Activated CD8-positive, alpha-beta memory T cell treated with anti-CD3 and anti-CD28 coated beads, Interleukin-2, amount 10 ng/mL, durations not matched to agents 7 days and 5 days (primary cell): ENCODE measurements around the gene CLPTM1L. TPM values are rescaled to one million over a fixed set of nuclear protein-coding genes. Genes with fewer than 3 reads are reported as not detected.
A peak's percentile ranks its signal among the peaks of the same experiment; 100 is the strongest.
"Not testable (repeated sequence)": the region's sequence is repeated elsewhere in the genome, so short reads cannot be mapped to it uniquely, and the experiment has no call there.

ENCODE experiments used
- ATAC-seq: fragments of 150-1000 bp; cut with Tn5 transposase; one replicate; pipeline ENCODE4 v1.10.0; 2021; ENCODE audit warnings: moderate library complexity
- CTCF ChIA-PET: fragments of 350-600 bp; sonication (Branson Sonifier 250); formaldehyde crosslinking; loops from one replicate; lab custom pipeline; 2021; ENCODE audit warnings: antibody characterized with exemption; lab: Charles Lee
- DNase-seq: peaks from one replicate; pipeline ENCODE4 v3.0.0-alpha.2; 2020
- H3K27ac Mint-ChIP-seq: one replicate; pipeline ENCODE4 v1.8.0; 2021; ENCODE audit warnings: mild to moderate bottlenecking, mixed read lengths
- H3K27me3 Mint-ChIP-seq: one replicate; pipeline ENCODE4 v1.8.0; 2021; ENCODE audit warnings: mixed read lengths
- H3K36me3 Mint-ChIP-seq: one replicate; pipeline ENCODE4 v1.8.0; 2021; ENCODE audit warnings: mild to moderate bottlenecking, mixed read lengths
- H3K4me1 Mint-ChIP-seq: one replicate; pipeline ENCODE4 v1.8.0; 2021; ENCODE audit warnings: mixed read lengths
- H3K4me3 Mint-ChIP-seq: one replicate; pipeline ENCODE4 v1.8.0; 2021; ENCODE audit warnings: mild to moderate bottlenecking, moderate library complexity, mixed read lengths
- H3K9me3 Mint-ChIP-seq: one replicate; pipeline ENCODE4 v1.8.0; 2022; ENCODE audit warnings: low read depth, mixed read lengths
- total RNA-seq, 2 experiments: library from RNA; stranded (reverse); gene quantifications; one replicate each; pipeline ENCODE4 v1.2.3, GENCODE V29; 2021

The CLPTM1L gene
- total RNA-seq, 2 experiments from 2014 or later = 107 to 115 TPM

DNA sequence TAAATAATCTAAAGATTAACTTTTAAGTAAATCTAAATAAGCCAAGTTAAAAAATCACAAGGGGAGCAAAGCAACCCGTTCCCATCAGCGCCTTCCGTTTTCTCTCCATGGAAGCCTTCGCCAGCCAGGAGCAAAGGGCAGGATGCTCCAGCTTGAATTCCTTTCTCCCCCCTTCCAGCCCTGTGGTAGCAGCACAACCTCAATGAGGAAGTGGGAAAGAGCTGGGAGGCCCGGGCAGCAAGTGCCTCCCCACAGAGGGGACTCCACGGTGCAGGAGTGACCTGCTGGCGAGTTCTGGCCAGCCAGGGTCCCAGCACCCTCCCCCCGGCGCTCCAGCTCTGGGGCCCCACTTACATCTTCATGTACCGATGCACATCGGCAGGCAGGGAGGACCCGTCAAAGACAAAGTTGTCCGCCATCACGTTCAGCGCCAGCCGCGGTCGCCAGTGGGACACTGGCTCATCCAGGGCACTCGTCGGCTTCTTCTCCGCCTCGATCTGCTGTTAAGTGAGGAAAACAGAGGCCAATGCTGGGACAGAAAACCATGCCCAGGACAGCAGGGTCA is 6.3 kb downstream of the CLPTM1L start:
- CTCF ChIA-PET = no interaction called here
- H3K36me3 Mint-ChIP-seq = peaks cover 33% of the 10 kb centered on the region
- H3K27me3 Mint-ChIP-seq = no peaks in the 10 kb centered on the region

DNA sequence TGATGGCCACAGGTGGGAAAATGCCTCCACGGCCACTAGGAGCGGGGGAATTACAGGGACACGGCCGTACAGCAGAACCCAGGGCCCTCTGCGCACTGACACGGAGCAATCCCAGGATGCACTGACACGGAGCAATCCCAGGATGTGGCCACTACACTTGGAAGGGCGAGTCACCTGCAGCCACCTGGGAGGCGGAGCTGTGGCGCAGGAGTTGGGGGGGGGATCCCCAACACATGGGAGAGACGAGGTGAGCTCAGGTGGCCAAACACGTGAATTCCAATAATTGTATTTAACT is 6.8 kb downstream of the CLPTM1L start:
- no peaks in the 10 kb centered on the region for H3K9me3 Mint-ChIP-seq
- DNase-seq (no peak), ATAC-seq (no peak)
- H3K4me3 Mint-ChIP-seq = no peak overlapping the region
- H3K27me3 Mint-ChIP-seq = no peaks in the 10 kb centered on the region
- H3K4me1 Mint-ChIP-seq = peaks cover 12% of the 10 kb centered on the region
- peaks cover 36% of the 10 kb centered on the region for H3K36me3 Mint-ChIP-seq
- H3K27ac Mint-ChIP-seq = no peak overlapping the region
- CTCF ChIA-PET = no interaction called here

More for the DNA sequence above, 6.3 kb downstream of the CLPTM1L start:
- H3K27ac Mint-ChIP-seq = no peak overlapping the region
- DNase-seq = no peak
- no peak overlapping the region for H3K4me3 Mint-ChIP-seq
- no peaks in the 10 kb centered on the region for H3K9me3 Mint-ChIP-seq
- H3K4me1 Mint-ChIP-seq = peaks cover 16% of the 10 kb centered on the region
- ATAC-seq = no peak

DNA sequence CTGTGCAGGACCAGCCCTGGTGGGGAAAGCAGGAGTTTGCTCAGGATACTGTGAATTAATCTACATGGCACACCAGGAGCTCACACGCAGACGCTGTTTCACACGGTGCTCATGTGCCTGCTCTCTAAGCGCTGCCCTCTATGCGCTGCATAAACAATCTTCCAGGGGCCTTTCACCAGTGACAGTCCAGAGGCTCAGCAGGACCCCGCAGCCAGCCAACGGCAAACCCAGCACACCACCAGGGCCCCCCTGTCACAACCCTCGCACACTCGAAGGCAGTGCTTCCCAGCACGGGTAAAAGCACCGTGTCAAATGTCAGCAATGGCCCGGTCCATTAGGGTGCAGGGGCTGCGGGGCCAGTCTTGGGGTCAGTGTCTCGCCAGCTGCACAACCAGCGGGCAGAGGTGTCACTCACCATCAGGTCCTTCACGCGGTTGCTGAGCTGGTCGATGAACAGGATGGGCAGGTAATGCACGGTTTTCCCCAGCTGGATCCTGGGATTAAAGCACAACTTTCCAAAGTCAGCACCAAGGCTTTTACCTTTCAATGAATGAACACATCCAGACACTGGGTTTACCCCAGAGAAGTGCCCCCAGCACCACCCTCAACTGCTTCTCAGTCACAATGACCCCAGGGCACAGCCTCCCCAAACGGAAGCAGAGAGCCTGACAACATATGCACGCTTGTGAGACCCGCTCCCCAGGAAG is 7.3 kb downstream of the CLPTM1L start:
- no peak for ATAC-seq
- Mint-ChIP-seq H3K9me3 (no peaks in the 10 kb centered on the region), H3K4me3 (no peak overlapping the region), H3K27ac (no peak overlapping the region), H3K36me3 (peaks cover 35% of the 10 kb centered on the region), H3K4me1 (peaks cover 10% of the 10 kb centered on the region), H3K27me3 (no peaks in the 10 kb centered on the region)
- CTCF ChIA-PET = no interaction called here
- DNase-seq = no peak

DNA sequence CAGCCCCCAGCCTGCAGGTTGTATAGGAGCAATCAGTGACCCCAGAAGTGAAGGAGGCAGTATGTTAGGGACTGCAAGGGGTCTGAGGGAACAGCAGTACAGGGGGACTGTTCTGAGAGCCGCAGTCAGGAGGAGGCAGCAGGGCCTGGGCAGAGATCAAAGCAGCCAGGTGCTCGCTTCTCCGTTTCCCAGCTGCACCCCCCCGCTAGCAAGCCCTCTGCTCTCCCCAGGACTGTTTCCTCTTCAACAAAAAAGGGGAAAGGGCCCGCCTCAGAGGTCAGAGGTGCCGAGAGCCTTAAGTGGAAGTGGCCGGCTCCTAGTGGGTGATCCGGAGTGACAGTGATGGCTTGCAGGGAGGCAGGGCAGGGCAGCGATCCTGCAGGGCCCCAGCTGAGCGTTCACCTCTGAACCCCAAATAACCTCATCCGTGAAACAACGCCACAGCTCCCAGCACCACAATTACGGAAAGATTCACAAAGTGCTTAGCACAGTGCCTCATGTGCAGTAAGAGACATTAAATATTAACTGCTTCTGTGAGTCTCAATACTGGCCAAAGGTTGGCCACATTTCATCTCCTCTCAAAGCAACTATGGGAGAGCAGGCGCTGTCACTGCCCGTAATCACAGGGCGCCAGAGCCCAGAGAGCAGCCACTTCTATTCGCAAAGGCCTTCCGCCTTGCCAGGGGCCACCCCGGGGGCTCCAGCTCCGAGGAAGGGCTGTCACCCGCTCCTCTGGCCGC is 8.0 kb downstream of the CLPTM1L start:
- ATAC-seq = no peak
- Mint-ChIP-seq H3K27ac (no peak overlapping the region), H3K4me1 (peaks cover 8% of the 10 kb centered on the region), H3K36me3 (peaks cover 33% of the 10 kb centered on the region), H3K4me3 (no peak overlapping the region), H3K27me3 (no peaks in the 10 kb centered on the region), H3K9me3 (no peaks in the 10 kb centered on the region)
- CTCF ChIA-PET = no interaction called here
- no peak for DNase-seq

DNA sequence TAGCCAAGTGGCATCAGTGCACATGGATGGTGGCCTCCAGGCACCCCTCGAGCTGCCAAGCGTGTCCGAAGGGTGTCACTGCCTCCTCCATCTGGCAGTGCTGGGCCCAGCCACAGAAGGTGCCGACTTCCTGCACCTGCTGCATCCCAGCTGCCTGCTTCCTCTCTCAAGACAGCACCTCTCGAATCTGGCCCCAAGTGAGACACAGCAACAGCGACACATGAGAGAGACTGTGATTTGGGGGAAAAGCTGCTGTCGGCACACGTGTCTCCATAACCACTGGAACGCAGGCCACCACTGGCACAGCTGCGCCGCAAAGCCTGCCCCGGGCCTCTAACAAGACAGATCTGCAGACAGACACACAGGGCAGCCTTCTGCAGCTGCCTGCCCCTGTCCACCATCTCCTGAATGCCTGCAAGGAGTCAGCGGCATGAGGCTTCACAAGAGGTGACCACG is 8.8 kb downstream of the CLPTM1L start:
- H3K4me3 Mint-ChIP-seq = no peak overlapping the region
- no peak for DNase-seq
- ATAC-seq = no peak
- H3K27me3 Mint-ChIP-seq = no peaks in the 10 kb centered on the region
- peaks cover 5% of the 10 kb centered on the region for H3K4me1 Mint-ChIP-seq
- H3K9me3 Mint-ChIP-seq = no peaks in the 10 kb centered on the region
- H3K27ac Mint-ChIP-seq = no peak overlapping the region
- CTCF ChIA-PET = no interaction called here
- peaks cover 27% of the 10 kb centered on the region for H3K36me3 Mint-ChIP-seq

DNA sequence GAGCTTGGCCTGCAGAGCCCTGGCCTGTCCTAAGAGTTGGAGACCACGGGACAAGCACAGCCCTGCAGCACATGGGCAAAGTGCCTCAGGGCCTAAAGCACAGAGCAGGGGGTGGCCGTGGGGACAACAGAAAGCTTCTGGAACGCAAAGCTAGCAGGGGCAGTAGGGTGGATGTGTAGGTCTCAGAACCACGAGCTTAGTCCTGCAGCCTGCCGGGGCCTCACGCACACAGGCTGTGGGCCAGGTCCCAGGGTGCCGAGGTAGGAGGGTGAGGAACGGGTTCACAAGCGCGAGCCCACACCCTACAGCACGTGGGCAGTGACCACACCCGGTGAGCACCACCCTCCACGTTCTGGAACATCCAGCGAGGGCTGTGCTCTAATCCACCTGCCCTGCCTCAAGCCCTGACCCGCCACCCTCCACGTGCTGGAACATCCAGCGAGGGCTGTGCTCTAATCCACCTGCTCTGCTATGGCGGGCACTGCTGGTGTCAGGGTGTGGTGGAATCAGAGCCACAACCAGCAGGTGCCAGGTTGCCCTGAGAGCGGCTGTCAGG is 9.3 kb downstream of the CLPTM1L start:
- CTCF ChIA-PET = no interaction called here

DNA sequence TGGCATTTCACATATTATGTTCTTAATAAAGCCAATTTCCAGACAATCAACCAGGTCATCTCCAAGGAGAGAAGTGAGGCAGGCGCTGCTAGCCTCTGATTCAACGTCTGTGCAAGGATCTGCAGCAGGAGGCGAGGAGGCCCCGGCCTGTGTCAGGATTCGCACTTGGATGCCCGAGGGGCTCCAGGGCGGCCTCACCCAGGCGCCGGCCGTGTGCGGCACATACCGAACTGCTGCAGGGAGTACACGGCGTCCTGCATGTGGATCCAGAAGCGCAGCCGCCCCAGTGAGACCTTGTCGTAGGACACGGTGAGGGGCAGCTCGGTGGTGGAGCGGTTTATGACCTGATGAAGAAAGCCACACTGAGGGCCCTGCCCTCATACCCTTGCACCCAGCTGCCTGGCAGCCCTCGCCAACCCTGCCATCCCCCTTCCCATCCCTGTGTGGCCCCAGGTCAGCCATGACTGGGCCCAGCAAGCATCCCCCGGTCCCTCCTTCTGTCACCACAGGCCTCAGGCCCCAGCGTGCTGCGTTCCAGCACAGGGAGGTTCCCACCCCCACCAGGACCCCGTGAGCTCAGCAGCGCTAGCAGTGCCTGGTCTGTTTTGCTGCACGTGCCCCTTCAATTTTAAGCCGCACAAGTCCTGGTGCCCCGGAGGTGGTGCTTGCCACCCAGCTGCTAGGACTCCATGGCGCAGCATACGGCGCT is 9.9 kb downstream of the CLPTM1L start:
- no peak for ATAC-seq
- no peaks in the 10 kb centered on the region for H3K9me3 Mint-ChIP-seq
- H3K4me3 Mint-ChIP-seq = no peak overlapping the region
- H3K36me3 Mint-ChIP-seq = peaks cover 23% of the 10 kb centered on the region
- H3K4me1 Mint-ChIP-seq = peaks cover 3% of the 10 kb centered on the region
- no peak overlapping the region for H3K27ac Mint-ChIP-seq
- H3K27me3 Mint-ChIP-seq = no peaks in the 10 kb centered on the region
- no peak for DNase-seq
- CTCF ChIA-PET = no interaction called here

More for the DNA sequence above, 9.3 kb downstream of the CLPTM1L start:
- Mint-ChIP-seq H3K9me3 (no peaks in the 10 kb centered on the region), H3K27me3 (no peaks in the 10 kb centered on the region), H3K4me1 (peaks cover 3% of the 10 kb centered on the region), H3K4me3 (no peak overlapping the region), H3K36me3 (peaks cover 28% of the 10 kb centered on the region), H3K27ac (no peak overlapping the region)
- DNase-seq = no peak
- no peak for ATAC-seq

DNA sequence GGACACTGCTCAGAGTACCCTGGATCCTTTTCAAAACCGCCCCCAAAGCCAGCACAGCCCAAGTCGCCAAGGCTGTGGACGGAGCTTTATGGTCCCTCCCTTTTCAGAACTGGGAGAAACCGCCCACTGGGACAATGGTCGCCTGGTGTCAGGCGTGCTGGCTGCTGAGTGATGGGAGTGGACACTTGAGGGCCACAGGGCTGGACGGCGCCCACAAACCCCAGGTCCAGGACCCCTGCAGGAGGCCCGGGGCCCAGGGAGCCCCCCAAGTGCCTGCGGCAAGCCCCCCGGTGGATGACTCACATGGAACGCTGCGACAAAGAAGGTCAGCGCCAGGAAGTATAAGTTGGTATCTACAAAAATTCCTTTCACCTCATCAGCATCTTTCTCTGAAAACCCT is 10.9 kb downstream of the CLPTM1L start:
- H3K36me3 Mint-ChIP-seq = peaks cover 22% of the 10 kb centered on the region
- CTCF ChIA-PET = no interaction called here

DNA sequence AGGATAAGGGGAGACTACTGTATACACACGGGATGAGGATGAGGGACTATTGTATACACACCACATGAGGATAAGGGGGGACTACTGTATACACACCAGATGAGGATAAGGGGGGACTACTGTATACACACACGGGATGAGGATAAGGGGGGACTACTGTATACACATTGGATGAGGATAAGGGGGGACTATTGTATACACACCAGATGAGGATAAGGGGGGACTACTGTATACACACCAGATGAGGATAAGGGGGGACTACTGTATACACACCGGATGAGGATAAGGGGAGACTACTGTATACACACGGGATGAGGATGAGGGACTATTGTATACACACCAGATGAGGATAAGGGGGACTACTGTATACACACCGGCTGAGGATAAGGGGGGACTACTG is 11.6 kb downstream of the CLPTM1L start:
- H3K9me3 Mint-ChIP-seq, ATAC-seq, DNase-seq, CTCF ChIA-PET, H3K4me3 Mint-ChIP-seq, H3K27me3 Mint-ChIP-seq, H3K4me1 Mint-ChIP-seq, H3K27ac Mint-ChIP-seq: not testable (repeated sequence)
- peaks cover 21% of the 10 kb centered on the region for H3K36me3 Mint-ChIP-seq

More for the DNA sequence above, 10.9 kb downstream of the CLPTM1L start:
- H3K9me3 Mint-ChIP-seq = no peaks in the 10 kb centered on the region
- no peaks in the 10 kb centered on the region for H3K27me3 Mint-ChIP-seq
- no peak overlapping the region for H3K27ac Mint-ChIP-seq
- H3K4me3 Mint-ChIP-seq = no peak overlapping the region
- peaks cover 3% of the 10 kb centered on the region for H3K4me1 Mint-ChIP-seq
- ATAC-seq (no peak), DNase-seq (no peak)

DNA sequence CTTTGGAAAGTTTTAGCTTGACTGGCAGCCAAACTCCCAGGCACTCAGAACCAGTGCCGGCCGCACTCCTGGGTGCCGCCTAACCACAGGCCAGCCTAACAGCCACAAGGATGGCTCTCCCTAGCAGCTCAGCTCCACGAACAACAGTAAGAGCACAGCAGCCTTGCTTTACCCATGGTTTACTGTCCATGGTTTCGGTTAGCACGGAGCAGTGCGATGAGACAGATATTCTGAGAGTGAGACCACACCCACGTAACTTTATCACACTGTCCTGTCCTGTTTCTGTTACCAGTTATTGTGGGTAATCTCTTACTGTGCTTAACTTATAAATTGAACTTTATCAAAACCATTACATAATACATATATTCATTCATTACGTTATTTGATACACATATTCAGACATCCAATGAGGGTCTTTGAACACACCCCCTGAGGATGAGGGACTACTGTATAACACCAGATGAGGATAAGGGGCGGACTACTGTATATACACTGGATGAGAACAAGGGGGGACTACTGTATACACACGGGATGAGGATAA is 12.4 kb downstream of the CLPTM1L start:
- Mint-ChIP-seq H3K9me3 (no peaks in the 10 kb centered on the region), H3K4me3 (no peak overlapping the region), H3K27me3 (no peaks in the 10 kb centered on the region), H3K36me3 (peaks cover 18% of the 10 kb centered on the region), H3K4me1 (peaks cover 3% of the 10 kb centered on the region), H3K27ac (no peak overlapping the region)
- ATAC-seq (peak; percentile 68), DNase-seq (no peak)
- CTCF ChIA-PET = no interaction called here

DNA sequence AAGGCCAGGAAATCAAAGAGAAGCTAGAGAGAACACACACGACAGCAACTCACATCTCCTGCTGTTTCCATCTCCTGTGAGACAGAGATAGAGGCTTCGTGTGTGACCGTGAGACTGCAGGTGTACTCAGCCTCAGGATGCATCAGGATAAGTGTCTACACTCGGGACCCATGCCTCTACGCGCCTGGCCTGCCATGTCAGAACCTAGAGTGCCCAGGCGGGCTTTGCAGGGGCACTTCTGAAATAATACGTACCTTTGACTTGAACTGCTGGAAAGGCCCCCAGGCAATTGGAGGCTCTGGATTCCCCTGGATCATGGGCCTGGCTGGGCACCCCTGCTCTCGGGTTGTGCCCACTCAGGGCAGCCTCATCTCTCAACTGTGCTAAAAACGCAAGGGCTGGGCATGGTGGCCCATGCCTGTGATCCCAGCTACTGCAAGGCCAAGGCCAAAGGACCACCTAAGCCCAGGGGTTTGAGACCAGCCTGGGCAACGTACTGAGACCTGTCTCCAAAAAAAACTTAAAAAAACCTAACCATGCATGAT is 13.0 kb downstream of the CLPTM1L start:
- Mint-ChIP-seq H3K9me3 (no peaks in the 10 kb centered on the region), H3K27ac (peak overlapping the region; percentile 14), H3K4me1 (peaks cover 3% of the 10 kb centered on the region), H3K36me3 (peaks cover 15% of the 10 kb centered on the region), H3K27me3 (no peaks in the 10 kb centered on the region), H3K4me3 (no peak overlapping the region)
- no peak for DNase-seq
- ATAC-seq = no peak
- CTCF ChIA-PET = interaction anchor here (0.6 to 0.7 kb wide), 2 partner anchors 13 to 296 kb away, joined by 3 read pairs; partner anchors contain the start of gene CLPTM1L

DNA sequence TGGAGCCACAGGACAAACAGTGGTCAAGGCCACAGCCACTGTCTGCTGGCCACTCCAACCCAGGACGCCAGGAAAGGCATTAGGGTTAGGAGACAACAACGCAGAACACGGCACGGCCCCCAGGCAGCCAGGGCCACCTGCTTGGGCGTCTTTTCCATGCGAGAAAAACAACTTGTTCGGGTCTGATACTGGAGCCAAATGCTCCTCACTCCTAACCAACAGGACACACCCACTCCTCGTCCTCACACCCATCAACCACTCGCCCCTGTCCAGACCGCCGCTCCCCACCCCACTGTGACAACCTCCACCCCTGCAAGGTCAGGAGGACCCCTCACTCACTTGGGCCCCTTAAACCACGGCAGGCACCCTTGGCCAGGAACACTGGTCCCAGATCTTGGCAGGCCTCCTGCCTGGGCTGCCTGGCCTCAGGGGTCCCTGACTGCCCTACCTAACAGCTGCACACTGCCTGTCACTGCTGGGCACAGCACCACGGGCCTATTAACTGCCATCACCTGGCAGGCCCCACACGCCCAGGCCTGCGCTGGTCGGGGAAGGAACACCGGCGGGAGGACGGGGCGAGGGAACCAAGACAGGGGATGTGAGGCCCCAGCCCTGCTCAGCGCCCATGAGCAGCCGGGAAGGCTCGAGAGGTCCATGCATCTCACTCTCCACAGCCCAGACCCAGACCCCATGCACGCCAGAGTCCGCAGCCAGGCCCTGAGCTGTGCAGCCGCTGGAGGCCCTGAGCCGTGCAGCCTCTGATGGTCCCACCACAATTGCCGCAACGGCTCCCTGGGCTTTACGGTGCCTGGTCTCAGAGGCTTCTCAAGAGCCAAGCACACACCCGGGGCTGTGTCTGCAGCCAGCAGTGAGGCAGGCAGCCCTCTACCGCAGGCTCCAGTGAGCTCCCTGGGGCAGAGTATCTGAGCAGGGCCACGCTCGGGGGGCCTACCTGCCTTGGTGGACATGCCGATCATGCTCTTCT is 13.8 kb downstream of the CLPTM1L start:
- CTCF ChIA-PET = interaction anchor here (0.6 to 0.7 kb wide), 2 partner anchors 13 to 296 kb away, joined by 3 read pairs; partner anchors contain the start of gene CLPTM1L
- Mint-ChIP-seq H3K4me3 (no peak overlapping the region), H3K4me1 (peaks cover 1% of the 10 kb centered on the region), H3K27ac (no peak overlapping the region), H3K36me3 (peaks cover 17% of the 10 kb centered on the region), H3K27me3 (no peaks in the 10 kb centered on the region), H3K9me3 (no peaks in the 10 kb centered on the region)
- DNase-seq = no peak
- no peak for ATAC-seq
